ENCODE results near the gene CFAP92.

The CFAP92 gene

DNA sequence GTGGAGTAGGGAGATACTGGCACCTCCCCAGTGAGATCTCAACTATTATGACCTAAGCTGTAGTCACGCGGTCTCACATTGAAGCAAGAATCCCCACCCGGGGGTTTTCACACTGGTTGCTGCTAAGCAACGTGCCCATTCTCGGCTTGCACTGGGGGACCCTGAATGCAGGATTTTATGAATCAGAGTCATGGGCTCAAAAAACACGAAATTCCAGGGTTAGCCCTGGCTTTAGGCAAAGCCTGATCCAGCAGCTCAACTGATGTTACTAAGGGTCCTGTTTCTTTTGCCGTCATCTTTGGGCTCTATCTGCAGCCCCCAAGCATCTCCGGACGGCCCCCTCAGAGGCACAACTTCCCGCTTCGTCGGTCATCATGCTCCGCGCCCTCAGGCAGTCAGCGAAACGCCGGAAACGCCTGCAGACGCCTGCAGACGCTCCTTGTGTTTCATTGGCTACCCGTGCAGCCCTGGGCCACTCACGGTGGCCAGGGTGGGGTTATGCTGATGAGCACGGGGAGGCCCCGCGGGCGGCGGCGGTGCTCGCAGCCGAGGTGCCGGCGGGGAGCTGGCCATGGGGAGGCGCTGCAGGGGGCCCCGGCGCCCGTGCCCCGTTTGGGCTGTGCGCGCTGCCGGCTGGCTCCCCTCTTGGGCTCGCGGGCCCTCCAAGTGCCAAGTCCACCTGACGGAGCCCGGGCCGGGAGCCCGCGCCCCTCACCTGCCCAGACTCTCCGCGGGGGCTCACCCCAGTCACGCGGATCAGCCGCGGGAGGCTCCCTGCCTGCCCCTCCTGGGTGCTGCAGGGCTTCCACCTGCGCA, 33.1 kb upstream of the CFAP92 start:
- peak; percentile 62 to 87 (median 70) for DNase-seq (ENCODE audit: low read depth in 4 of 4, low spot score in 1 of 4)

DNA sequence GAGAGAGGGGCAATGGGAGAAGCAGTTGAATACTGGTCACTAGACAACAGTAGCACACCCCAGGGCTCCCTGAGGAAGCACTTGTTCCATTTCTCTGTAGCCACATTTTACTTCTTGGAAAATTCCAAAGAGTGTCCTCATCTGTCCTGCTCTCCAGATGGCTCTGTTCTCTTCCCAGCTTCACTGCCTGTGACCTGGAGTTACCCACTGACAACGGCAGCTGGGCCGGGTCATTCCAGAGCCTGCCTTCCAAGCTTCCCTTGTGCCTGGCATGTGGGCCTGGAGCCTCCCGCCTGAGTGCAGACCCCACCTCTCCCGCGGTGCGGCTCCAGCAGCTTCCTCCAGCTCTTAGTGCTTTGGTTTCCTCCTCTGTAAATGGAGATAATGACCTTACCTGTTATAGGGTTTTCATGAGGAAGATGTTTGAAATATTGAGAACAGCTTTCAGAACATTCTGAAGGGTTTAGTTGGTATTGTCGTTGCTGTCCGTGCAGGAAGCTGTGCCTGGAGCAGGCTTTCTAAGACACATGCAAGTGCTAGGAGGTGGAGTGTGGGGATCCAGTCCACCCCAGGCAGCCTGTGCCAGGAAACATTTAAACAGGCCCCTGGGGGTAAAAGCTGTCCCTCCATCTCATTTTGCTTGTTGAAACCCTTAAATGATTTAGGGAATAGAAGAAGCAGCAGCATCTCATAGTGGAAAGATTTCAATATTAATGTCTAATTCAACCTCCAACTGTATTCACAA, 32.0 kb upstream of the CFAP92 start:
- no peak for DNase-seq (ENCODE audit: low read depth in 4 of 4, low spot score in 1 of 4)

DNA sequence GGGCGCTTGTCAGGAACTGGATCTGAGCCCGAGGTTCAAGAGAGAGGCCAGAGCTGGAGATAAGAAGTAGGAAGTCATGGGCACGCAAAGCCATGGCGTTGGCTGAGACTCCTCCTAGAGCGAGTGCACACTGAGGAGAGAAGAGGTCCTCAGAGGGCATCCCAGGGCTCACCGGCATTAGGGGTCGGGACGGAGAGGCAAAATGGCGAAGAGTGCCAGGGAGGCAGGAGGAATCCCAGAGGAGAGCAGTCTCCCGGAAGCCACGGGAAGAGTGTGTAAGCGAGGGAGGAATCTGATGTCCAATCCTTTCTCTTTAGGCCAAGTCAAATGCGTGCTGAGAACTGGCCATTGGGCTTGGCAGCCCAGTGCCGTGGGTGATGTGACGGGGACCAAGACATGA, 31.2 kb upstream of the CFAP92 start:
- no peak for DNase-seq (ENCODE audit: low read depth in 4 of 4, low spot score in 1 of 4)

DNA sequence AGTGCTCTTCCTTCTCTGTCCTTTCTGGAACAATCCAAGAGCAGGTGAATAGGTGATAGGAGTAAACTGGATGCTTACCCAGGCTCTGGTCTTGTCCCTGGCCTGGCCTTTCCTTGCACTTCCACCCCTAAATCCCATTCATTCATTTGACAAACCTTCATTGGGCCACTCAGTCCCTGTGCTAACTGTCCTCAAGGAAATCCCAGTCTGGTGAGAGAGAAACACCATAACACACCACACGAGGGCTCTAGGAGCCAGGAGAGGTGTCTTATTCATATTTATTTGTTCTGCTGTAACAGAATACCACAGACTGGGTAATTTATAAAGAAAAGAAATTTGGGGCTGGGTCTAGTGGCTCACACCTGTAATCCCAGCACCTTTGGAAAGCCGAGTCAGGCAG, 30.0 kb upstream of the CFAP92 start:
- no peak for DNase-seq (ENCODE audit: low read depth in 4 of 4, low spot score in 1 of 4)

DNA sequence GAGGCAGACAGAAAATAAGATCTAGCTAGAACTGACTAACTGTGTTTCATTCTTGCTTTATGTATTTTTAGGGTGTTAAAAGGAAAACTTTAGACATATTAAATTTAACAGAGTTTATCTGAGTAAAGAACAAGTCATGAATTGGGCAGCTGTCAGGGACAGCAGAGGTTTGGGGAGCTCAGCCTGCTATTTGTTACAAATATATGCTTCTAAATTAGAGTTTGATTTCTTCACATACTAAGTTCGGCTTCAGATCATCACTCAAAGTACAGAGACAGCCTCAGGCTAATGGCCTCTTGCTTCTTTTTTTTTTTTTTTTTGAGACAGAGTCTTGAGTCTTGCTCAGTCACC, 29.1 kb upstream of the CFAP92 start:
- no peak for DNase-seq (ENCODE audit: low read depth in 4 of 4, low spot score in 1 of 4)

DNA sequence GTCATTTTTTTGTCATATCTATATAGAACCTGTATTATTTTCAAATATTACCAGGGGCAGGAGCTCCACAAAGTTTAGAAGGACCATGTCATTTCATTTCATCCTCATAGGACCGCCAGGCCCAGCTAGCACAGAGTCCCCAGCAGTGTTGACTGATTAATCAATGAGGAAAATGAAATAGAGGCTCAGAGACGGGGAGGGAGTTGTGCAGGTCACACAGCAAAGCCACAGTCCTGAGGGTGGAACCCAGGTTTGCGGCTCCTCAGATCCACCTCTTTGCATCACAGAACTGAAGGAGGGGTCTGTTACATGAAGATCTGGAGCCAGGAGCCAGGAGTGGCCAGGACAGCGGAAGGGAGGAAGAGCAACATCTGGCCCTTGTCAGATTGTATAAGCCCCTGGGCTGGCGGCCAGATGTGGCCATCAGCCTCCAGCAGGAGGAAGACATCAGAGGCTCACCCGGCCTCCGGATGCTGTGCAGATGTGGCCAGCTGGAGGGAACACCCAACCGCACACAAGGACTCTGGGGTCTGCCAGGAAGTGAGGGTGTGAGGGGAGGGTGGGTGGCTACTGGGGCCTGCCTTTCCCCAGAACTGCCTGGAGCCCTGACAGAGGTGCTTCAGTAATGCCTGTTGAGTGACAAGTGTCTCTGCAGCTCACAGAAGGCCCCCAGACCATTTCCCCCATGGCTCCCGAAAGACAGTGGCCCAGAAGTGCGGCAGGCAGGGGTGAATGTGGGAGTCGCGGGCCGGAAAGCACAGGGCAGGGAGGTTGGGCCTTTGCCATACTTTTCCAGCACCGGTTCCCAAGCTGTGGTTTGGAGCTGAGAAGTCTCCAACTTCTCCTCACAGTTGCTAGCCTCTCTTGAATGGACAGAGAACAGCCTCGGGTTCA, 28.5 kb upstream of the CFAP92 start:
- DNase-seq (ENCODE audit: low read depth in 4 of 4, low spot score in 1 of 4) = no peak

DNA sequence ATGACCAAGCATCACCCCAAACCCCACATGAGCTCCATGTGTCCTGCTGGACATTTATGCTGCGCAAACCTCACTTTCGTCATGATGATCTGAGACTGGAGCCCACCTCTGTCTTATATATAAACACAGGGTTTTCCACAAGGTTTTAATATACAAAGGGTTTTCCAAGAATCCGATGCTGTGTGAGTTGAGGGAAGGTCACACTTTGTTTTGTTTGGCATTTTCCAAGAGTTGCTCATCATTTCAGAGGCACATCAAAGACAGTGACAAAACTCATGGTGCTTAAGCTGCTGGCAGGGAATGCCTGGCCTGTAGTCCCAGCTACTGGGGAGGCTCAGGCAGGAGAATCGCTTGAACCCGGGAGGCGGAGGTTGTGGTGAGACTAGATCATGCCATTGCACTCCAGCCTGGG, 27.3 kb upstream of the CFAP92 start:
- DNase-seq (ENCODE audit: low read depth in 4 of 4, low spot score in 1 of 4) = no peak

DNA sequence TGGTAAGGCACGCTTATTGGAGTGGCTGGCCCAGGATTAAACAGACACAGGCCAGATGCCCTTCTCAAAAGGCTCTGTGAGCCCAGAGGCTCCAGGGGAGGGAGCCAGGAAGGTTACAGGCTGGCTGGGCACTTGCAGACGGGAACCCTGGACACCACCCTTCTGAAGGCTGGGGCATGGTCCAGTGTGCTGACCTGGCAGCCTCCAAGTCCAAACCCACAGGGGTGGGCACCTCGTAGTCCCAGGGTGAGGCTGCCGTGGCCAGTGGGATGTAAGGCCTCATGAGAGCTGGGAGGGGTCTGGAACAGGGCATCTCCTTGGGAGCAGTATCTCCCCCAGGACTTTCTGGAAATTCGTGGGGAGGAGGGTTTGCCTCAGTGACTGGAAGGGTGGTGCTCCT, 26.8 kb upstream of the CFAP92 start:
- DNase-seq (ENCODE audit: low read depth in 4 of 4, low spot score in 1 of 4) = no peak

DNA sequence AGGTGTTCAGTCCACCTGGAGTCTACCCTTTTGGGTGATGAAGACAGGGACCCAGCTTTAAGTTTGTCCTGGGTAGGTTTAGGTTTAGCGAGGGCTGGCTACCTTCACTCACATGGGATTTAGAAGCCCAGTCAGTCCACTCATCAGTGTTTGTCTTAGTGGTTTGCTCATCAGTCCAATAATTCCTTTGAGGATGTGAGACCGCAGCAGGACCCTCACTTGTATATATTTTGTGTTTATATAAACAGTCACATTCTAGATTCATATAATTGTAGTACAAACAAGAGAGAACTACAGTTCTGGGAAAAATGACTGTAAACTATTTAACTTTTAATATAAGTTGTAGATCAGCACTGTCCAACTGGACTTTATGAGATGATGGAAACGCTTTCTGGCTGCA, 25.4 kb upstream of the CFAP92 start:
- no peak for DNase-seq (ENCODE audit: low read depth in 4 of 4, low spot score in 1 of 4)

DNA sequence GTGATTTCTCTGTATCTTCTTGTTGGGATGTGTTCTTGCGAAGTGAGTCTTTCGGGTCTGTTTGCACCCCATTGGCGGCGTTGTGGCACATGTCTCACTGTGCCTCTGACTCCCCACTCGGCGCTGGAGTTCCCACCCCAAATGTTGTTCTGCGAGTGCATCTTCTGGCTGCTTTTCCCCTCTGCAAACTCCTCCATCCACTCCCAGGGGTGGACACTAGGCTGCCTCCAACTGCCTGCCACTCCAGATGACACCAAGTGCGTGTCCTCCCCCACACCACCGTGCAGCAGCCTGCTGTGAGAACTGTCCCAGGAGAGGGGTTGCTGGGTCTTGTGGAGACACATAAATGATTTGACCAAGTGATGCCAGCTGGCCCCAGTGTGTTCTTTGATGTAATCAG, 24.9 kb upstream of the CFAP92 start:
- DNase-seq (ENCODE audit: low read depth in 4 of 4, low spot score in 1 of 4) = no peak

DNA sequence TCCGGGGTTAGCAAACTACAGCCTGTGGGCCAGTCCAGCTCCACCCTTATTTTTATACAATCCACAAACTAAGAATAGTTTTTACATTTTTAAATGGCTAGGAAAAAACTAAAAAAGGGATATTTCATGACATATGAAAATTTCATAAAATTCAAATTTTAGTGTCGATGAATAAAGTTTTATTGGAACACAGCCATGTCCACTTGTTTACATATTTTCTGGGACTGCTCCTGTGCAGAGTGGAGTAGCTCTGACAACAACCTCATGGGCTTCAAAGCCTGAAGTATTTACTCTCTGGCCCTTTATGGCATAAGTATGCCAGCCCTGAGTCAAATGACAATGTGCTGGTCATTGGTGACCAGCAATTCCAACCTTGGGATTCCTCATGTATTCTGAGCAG, 24.4 kb upstream of the CFAP92 start:
- no peak for DNase-seq (ENCODE audit: low read depth in 4 of 4, low spot score in 1 of 4)

DNA sequence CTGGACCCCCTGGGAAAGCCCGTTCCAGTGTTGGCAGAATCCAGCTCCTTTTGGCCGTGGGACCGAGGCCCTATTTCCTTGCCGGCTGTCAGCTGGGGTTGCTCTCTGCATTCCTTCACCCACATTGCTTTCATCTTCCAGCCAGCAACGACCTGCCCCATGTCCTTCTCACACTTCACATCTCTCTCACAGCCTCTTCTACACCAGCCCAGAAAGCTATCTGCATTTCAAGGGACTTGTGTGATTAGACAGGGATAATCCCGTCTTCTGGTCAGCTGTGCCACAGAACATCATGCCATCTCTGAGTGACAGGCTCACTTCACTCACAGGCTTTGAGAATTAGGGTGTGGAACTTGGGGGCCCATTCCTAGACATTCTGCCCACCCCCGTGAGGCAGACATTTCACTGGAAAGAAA, 23.6 kb upstream of the CFAP92 start:
- no peak for DNase-seq (ENCODE audit: low read depth in 4 of 4, low spot score in 1 of 4)

DNA sequence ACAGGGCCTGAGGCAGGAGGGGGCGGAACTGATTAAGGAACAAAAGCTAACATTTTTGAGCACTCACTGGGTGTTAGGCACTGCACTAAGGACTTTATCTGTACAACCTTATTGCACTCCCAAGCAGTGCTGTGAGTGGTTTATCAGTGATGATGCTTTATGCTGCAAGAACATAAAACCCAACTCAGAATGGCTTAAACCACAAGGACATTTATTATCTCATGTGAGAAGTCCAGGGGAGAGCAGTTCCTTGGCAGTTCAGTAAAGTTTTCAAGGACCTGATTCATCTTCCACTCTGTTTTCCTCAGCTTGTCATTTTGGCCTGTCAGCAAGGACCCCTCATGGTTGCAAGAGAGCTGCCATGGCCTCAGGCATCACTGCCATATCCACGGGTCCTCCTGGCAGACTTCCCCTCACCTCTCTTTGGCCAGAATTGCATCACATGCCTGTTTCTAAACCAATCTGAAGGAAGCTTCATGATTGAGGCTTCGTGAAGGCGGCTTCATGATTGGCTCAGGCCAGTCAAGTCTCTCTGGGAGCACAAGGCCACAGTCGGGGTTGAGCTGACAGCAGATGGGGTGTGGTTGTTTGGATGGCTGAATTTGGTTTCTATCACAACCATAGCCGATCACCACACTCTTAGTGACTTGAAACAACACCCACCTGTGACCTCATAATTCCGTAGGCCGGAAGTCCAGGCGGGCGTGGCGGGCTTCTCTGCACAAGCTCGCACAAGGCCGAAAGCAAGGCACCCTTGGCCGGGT, 23.0 kb upstream of the CFAP92 start:
- no peak for DNase-seq (ENCODE audit: low read depth in 4 of 4, low spot score in 1 of 4)

DNA sequence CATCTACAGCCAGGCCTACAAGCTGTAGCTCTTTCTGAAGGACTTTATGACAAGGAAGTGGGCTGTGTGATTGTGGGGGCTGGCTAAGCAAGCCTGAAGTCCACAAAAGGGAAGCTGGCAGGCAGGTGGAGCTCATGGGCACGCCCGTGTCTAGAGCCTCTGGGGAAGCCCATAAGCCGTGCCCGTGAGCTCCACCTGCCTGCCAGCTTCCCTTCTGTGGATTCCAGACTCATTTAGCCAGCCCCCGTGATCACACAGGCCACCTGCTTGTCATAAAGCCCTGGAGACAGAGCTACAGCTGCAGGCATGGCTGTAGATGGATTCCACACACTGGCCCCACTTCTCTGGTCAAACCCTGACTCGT, 22.5 kb upstream of the CFAP92 start:
- DNase-seq (ENCODE audit: low read depth in 4 of 4, low spot score in 1 of 4) = peak in 2 of 4 experiments; percentile 30 to 33

DNA sequence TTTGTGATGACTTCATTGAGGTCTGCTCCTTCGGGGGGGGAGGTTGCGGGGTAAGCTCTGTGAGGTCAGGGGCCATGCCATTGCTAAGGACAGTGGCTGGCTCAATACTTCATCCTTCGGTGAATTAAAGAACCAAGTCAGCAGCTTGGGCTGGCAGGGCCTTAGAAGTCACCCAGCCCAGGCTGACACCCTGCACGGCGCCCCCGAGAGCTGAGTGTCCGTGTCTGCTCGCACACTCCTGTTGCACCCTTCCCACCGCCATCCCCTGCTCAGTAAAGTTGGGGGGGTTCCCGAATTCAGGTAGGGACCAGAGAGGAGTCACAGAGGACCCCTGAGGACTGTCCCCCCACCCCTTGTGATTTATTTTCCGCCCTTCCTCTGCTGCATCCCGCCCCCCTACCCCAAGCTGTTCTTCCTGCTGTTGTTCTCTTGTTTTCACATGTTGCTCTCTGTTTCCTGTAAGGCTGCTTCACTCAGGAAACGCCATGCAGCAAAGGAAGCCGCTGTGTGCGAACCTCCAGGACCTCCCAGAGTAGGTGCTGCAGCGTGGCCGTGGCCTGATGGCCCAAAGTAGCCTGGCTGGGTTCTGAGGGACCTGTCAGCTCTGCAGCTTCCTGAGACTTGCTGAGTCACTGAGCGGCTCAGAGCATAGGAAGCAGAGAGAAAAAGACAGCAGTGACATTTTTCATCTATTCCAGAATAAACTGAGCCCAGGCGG, 21.7 kb upstream of the CFAP92 start:
- DNase-seq (ENCODE audit: low read depth in 4 of 4, low spot score in 1 of 4) = peak in 2 of 4 experiments; percentile 21 to 28

DNA sequence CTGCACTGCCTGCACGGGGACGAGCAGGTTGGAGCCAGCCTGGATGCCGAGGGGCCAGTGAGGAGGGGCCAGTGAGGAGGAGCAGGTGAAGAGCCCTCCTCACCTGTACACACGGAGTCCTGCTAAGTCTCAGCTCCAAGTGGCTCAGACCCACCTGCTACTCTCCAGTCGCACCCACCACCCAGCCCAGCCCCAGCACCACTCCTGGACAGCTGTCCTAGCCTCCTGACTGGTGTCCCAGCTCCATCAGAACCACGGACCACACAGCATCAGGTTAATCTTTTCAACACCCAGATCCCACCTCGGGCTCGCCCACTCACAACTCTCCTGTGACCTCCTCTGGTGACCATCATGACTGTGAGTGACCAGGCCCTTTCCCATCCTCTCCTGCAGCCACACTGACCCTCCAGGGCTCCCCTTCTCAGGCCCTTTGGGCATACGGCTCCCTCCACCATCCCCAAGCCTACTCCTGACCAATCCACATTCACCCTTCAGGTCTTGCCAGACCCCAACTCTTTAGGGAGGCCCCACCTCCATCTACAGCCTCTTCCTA, 21.0 kb upstream of the CFAP92 start:
- no peak for DNase-seq (ENCODE audit: low read depth in 4 of 4, low spot score in 1 of 4)

DNA sequence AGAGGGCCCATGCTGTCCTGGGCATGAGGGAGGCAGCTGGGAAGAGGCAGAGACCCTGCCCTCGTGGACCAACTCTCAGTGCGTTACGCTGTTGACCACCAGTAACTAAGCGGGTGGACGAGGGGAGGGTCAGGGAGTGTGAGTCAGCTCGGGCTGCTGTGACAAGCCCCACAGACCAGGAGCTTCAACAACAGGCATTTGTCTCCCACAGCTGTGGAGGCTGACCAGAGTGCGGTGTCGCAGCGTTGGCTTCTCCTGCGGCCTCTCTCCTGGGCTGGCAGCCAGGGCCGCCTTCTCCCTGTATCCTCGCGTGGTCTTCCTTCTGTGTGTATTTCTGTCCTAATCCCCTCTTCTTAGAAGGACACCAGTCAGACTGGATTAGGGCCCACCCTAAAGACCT, 20.3 kb upstream of the CFAP92 start:
- DNase-seq (ENCODE audit: low read depth in 4 of 4, low spot score in 1 of 4) = no peak

DNA sequence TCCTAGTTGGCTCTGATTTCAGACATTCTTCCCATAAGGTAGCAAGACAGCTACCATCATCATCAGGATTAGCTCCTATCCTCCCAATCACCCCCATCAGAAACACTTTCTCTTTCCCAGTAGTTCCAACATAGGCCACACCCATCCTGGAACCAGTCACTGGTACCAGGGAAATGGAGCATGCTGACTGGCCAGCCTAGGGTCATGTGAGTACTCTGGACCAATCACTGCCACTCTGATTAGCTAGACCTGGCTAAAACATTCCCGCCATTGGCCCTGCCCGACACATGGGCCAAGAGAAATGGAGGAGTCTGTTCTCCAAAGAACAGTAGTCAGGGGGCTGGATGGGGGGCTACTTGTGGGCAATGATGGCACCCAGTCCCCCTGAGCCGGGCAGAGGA, 19.6 kb upstream of the CFAP92 start:
- no peak for DNase-seq (ENCODE audit: low read depth in 4 of 4, low spot score in 1 of 4)

DNA sequence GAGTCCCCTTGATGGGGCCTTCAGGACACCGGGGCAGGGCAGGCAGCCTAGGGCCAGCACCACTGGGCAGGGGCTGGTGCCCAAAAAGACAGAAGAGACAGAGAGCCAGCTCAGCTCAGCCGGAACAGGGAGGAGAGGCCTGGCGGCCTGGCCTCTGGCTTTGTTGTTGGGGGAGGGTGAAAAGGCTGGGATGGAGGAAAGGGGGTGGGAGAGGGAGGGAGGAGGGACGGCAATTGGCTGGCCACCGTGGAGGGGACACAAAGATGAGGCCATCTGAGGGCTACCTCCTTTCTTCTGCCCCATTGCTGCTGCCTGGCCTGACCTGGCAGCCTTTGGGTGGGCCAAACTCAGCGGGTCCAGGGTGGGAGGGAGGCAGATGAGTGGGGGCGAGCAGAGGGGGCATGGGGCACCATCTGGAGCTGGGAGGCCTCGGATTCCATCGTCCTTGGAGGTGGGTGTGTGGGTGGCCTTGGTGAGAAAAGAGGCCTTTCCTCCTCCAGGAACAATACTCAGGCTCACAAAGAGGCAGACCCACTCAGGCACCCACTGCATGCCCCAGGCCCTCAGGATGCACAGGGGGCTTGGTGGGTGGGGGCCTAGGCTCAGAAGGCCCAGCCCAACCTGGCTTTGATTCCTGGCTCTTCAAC, 16.6 kb upstream of the CFAP92 start:
- no peak for DNase-seq (ENCODE audit: low read depth in 4 of 4, low spot score in 1 of 4)

DNA sequence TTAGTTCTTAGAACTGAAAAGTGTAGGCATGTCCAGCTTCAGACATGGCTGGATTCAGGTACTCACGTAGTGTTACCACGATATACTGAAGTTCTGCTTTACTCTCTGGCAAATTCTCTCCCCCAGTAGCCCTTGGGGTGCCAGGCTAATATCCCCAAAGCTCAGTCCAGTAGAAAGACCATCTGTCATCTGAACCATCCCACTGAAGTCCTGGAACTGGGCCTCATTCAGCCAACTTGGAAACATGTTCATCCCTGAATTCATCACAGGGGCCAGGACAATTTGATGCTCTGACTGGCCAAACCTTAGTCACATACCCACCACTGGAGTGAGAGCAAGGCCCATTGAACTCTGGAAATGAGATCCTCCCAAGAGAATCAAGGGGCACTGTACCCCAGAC, 15.4 kb upstream of the CFAP92 start:
- no peak for DNase-seq (ENCODE audit: low read depth in 4 of 4, low spot score in 1 of 4)
